DOHH2 (cell line): ENCODE measurements around the gene METTL17.
A peak's percentile ranks its signal among the peaks of the same experiment; 100 is the strongest.

ENCODE experiments used
- H3F3A ChIP-seq: fragments of 200-600 bp; sonication (generic), shearing (Covaris generic); 2 replicates; pipeline ENCODE4 v1.6.0; 2016; ENCODE audit warnings: antibody characterized with exemption, mild to moderate bottlenecking; ENCODE audit not compliant: control insufficient read depth, insufficient read depth
- H3K27ac ChIP-seq: fragments of 200-600 bp; sonication (generic); 2 replicates; pipeline ENCODE4 v1.5.1; 2014; ENCODE audit warnings: low read depth, mild to moderate bottlenecking, low read length, moderate library complexity
- H3K27me3 ChIP-seq: fragments of 200-600 bp; sonication (generic); 2 replicates; pipeline ENCODE4 v1.6.1; 2014; ENCODE audit warnings: mild to moderate bottlenecking, low read length, mixed read lengths; ENCODE audit not compliant: control insufficient read depth
- H3K36me3 ChIP-seq: fragments of 200-600 bp; sonication (generic); 2 replicates; pipeline ENCODE4 v1.6.1; 2014; ENCODE audit warnings: mild to moderate bottlenecking, low read length, moderate library complexity, mixed read lengths; ENCODE audit not compliant: control insufficient read depth
- H3K4me1 ChIP-seq: fragments of 200-600 bp; sonication (generic); 2 replicates; pipeline ENCODE4 v1.6.1; 2014; ENCODE audit warnings: mild to moderate bottlenecking, low read length, mixed read lengths; ENCODE audit not compliant: control insufficient read depth
- H3K4me2 ChIP-seq: fragments of 200-600 bp; sonication (generic); 2 replicates; pipeline ENCODE4 v1.6.0; 2014; ENCODE audit warnings: mild to moderate bottlenecking, low read length, moderate library complexity
- H3K4me3 ChIP-seq: fragments of 200-600 bp; sonication (generic); 2 replicates; pipeline ENCODE4 v1.5.1; 2014; ENCODE audit warnings: mild to moderate bottlenecking, low read length, mixed read lengths
- H3K79me2 ChIP-seq: fragments of 200-600 bp; sonication (generic); 2 replicates; pipeline ENCODE4 v1.6.1; 2014; ENCODE audit warnings: mild to moderate bottlenecking, low read length, mixed read lengths; ENCODE audit not compliant: control insufficient read depth
- H3K9me2 ChIP-seq: fragments of 200-600 bp; sonication (generic); replicated peaks from 2 replicates; pipeline ENCODE4 v1.6.1; 2014; ENCODE audit warnings: mild to moderate bottlenecking, low read length, mixed read lengths; ENCODE audit not compliant: control insufficient read depth
- H3K9me3 ChIP-seq: fragments of 200-600 bp; sonication (generic); 2 replicates; pipeline ENCODE4 v1.6.1; 2014; ENCODE audit warnings: antibody characterized with exemption, low read length, mixed read lengths; ENCODE audit not compliant: control insufficient read depth, insufficient read depth
- H4K20me1 ChIP-seq: fragments of 200-600 bp; sonication (generic); 2 replicates; pipeline ENCODE4 v1.6.0; 2014; ENCODE audit warnings: low read depth, mild to moderate bottlenecking, antibody characterized with exemption, low read length, moderate library complexity; ENCODE audit not compliant: control insufficient read depth, insufficient read depth
- CTCF ChIP-seq: fragments of 200-600 bp; sonication (generic); IDR thresholded peaks from one replicate; pipeline ENCODE4 v1.5.1; 2014; ENCODE audit warnings: antibody characterized with exemption, mild to moderate bottlenecking, low read depth, low read length; ENCODE audit not compliant: poor library complexity, severe bottlenecking
- EZH2phosphoT487 ChIP-seq: fragments of 200-600 bp; sonication (generic); IDR thresholded peaks from 2 replicates; pipeline ENCODE4 v1.6.1; 2017; ENCODE audit warnings: borderline replicate concordance, mild to moderate bottlenecking, antibody characterized with exemption, low read length, moderate library complexity, mixed read lengths

Gene METTL17

GRCh38 chr14:20986811-20987210, 3.0 kb upstream of the METTL17 start:
- Histone ChIP-seq H3K9me3 (no peaks in the 10 kb centered on the region), H3K4me3 (no peak overlapping the region), H3K79me2 (peaks cover 23% of the 10 kb centered on the region), H3F3A (no peaks in the 10 kb centered on the region), H4K20me1 (0 out of 2 replicates have a peak, but pooled peaks cover 5% of the 10 kb centered on the region), H3K27me3 (no peaks in the 10 kb centered on the region), H3K4me2 (no peak overlapping the region), H3K27ac (no peak overlapping the region), H3K4me1 (peaks cover 21% of the 10 kb centered on the region), H3K36me3 (peaks cover 10% of the 10 kb centered on the region), H3K9me2 (no peaks in the 10 kb centered on the region)
- TF ChIP-seq EZH2phosphoT487 (no peak), CTCF (no peak)

DNA sequence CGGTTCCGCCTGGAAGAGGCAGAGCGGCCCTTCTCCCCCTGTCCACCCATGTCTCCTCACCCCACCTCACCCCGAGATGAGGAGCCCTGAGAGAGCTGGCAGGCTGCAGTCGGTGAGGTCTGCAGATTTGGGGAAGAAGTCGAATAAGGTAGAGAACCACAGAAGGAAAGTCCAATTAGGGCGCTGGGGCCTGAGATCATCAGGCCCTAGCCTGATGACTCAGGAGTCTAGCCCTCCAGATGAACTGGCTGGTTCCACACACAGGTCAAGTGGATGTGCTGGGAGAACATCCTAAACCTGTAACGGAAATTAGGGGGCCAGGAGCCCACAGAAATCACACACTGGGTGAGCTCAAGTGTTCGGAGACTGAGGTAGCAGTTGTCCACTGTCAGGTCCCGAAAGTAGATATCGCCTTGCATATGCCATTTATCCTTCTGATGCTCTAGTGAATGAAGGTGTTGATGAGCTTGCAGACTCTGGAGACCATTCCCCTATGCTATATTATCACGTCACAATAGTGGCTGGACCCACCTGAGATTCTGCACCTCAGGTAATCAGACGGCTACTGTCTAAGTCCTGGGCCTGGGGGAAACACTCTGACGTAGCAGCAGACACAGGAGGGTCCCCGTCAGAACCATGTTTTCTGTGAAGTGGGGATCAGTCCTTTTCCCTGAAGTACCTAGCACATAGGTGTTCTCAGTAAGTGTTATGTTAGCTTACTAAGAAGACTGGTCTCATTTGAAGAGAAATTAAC, 886 bp upstream of the METTL17 start:
- H4K20me1 ChIP-seq: 0 out of 2 replicates have a peak, but pooled peaks cover 5% of the 10 kb centered on the region
- peak overlapping the region; percentile 95 for H3K4me3 ChIP-seq
- peak overlapping the region; percentile 18; the same call in 1 of the 2 replicates for H3K27ac ChIP-seq
- H3F3A ChIP-seq: no peaks in the 10 kb centered on the region
- H3K36me3 ChIP-seq: peaks cover 29% of the 10 kb centered on the region
- H3K27me3 ChIP-seq: no peaks in the 10 kb centered on the region
- no peak for TF ChIP-seq CTCF
- no peak for TF ChIP-seq EZH2phosphoT487
- peaks cover 21% of the 10 kb centered on the region for H3K4me1 ChIP-seq
- peak overlapping the region; percentile 80 for H3K4me2 ChIP-seq
- peaks cover 32% of the 10 kb centered on the region for H3K79me2 ChIP-seq
- no peaks in the 10 kb centered on the region for H3K9me3 ChIP-seq
- no peaks in the 10 kb centered on the region for H3K9me2 ChIP-seq

GRCh38 chr14:20989471-20989786, 351 bp upstream of the METTL17 start:
- no peak for TF ChIP-seq EZH2phosphoT487
- TF ChIP-seq CTCF: no peak
- H3K4me1 ChIP-seq: peaks cover 21% of the 10 kb centered on the region

More at GRCh38 chr14:20989471-20989786, 351 bp upstream of the METTL17 start:
- Histone ChIP-seq H3K27me3 (no peaks in the 10 kb centered on the region), H3K79me2 (peaks cover 32% of the 10 kb centered on the region), H4K20me1 (0 out of 2 replicates have a peak, but pooled peaks cover 5% of the 10 kb centered on the region), H3K4me2 (peak overlapping the region; percentile 80), H3K9me2 (no peaks in the 10 kb centered on the region), H3K4me3 (peak overlapping the region; percentile 95), H3K9me3 (no peaks in the 10 kb centered on the region), H3K27ac (peak overlapping the region; percentile 18; the same call in 1 of the 2 replicates), H3K36me3 (peaks cover 35% of the 10 kb centered on the region), H3F3A (no peaks in the 10 kb centered on the region)
